IPS-18c (cell line): ENCODE results near the gene AACS.
"Not testable (repeated sequence)": the region's sequence is repeated elsewhere in the genome, so short reads cannot be mapped to it uniquely, and the experiment has no call there.

Experiments
- H3K4me3 ChIP-seq: 2 replicates; pipeline ENCODE4 v1.7.0; 2013; ENCODE audit warnings: low read depth, mild to moderate bottlenecking, low read length, moderate library complexity; ENCODE audit not compliant: insufficient read depth
- H3K9me3 ChIP-seq: one replicate; pipeline ENCODE4 v1.6.1; 2013; ENCODE audit warnings: mild to moderate bottlenecking, low read length, moderate library complexity; ENCODE audit not compliant: control insufficient read depth, insufficient read depth

AACS gene, protein sequence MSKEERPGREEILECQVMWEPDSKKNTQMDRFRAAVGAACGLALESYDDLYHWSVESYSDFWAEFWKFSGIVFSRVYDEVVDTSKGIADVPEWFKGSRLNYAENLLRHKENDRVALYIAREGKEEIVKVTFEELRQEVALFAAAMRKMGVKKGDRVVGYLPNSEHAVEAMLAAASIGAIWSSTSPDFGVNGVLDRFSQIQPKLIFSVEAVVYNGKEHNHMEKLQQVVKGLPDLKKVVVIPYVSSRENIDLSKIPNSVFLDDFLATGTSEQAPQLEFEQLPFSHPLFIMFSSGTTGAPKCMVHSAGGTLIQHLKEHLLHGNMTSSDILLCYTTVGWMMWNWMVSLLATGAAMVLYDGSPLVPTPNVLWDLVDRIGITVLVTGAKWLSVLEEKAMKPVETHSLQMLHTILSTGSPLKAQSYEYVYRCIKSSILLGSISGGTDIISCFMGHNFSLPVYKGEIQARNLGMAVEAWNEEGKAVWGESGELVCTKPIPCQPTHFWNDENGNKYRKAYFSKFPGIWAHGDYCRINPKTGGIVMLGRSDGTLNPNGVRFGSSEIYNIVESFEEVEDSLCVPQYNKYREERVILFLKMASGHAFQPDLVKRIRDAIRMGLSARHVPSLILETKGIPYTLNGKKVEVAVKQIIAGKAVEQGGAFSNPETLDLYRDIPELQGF

GRCh38 chr12:125065021-125065918 is at the start of gene AACS:
Gene AACS (plus strand): TSS chr12:125065435. CDS start chr12:125065585, 150 bp downstream.
- Histone ChIP-seq H3K4me3 (peak within 1 kb of the TSS; percentile 84), H3K9me3 (no peaks in the 10 kb centered on the region)

DNA sequence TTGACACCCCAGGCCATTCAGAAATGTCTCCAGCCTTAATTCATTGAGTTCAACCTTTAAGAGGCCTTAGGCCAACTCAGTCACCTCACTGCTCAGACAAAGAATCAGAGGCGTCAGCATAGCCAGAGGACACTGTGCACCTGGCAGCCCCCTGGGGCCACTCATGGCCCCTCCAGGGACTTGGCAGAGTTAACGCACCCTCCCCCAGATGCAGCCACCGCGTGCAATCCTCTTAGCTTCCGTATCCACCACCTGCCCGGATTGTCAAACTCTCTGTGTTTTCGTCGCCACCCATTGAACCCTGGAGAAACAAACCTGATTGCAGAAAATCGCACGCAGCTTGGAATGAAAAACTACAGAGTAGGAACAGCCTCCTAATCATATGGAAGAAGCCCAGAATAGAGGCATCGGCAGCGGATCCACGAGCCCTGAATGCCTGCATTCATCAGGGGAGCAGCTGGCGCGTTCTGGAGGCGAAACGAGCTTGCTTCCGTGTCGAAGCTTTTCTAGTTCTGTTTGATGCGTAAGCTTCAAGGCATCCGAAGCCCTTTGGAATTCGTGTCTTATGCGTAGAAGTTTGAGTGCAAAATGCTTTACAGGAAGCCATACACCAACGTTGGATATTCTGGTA is 49.4 kb upstream of the AACS start:
- Histone ChIP-seq H3K4me3 (no peak overlapping the region), H3K9me3 (no peaks in the 10 kb centered on the region)

- H3K4me3 ChIP-seq: no peak overlapping the region
- H3K9me3 ChIP-seq: no peaks in the 10 kb centered on the region
Observed at GRCh38 chr12:125017801-125018200, 47.4 kb upstream of the AACS start.

DNA sequence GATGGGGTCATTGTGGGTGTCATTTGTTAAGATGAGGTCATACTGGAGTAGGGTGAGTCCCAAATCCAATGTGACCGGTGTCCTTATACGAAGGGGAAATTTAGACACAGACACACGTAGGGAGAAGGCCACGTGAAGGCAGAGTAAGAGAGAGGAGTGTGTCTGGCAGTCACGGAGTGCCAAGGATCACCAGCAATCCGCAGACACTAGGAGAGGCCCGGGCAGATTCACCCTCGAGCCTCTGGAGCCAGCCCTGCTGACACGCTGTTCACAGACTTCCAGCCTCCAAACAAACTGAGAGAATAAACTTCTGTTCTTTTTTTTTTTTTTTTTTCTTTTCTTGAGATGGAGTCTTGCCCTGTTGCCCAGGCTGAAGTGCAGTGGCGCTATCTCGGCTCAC is 46.9 kb upstream of the AACS start:
- Histone ChIP-seq H3K4me3 (no peak overlapping the region), H3K9me3 (no peaks in the 10 kb centered on the region)

- Histone ChIP-seq H3K9me3 (no peaks in the 10 kb centered on the region), H3K4me3 (no peak overlapping the region)
Observed at GRCh38 chr12:125021096-125021495, 44.1 kb upstream of the AACS start.

DNA sequence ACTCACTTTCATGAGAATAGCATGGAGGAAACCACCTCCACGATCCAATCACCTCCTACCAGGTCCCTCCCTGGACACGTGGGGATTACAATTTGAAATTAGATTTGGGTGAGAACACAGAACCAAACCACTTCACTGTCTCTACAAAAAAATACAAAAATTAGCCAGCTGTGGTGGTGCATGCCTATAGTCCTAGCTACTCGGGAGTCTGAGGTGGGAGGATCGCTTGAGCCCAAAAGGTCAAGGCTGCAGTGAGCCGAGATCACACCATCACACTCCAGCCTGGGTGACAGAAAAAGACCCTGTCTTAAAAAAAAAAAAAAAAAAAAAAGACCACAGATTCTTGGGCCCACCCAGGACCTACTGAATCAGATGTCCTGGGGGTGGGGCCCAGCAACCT is 43.5 kb upstream of the AACS start:
- Histone ChIP-seq H3K9me3 (no peaks in the 10 kb centered on the region), H3K4me3 (no peak overlapping the region)

DNA sequence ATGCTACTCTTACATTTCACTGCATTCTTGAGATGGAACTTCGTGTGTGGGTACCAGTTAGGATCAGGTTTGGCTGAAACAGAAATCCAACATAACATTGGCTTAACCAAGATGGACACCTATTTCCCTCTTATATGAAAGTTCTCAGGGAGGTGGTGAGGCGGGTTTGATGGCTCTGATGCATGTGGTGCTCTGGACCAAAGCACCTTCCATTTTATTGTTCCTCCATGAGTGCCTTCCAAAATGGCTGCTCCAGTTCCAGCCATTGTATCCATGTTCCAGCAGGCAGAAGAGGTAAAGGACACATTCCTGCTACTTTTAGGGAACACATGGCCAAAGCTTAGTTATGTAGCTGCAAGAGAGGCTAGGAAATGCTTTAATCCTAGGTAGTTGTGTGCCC is 42.2 kb upstream of the AACS start:
- Histone ChIP-seq H3K9me3 (no peaks in the 10 kb centered on the region), H3K4me3 (no peak overlapping the region)

- no peaks in the 10 kb centered on the region for H3K9me3 ChIP-seq
- H3K4me3 ChIP-seq: no peak overlapping the region
Observed at GRCh38 chr12:125024949-125025563, 40.2 kb upstream of the AACS start.

DNA sequence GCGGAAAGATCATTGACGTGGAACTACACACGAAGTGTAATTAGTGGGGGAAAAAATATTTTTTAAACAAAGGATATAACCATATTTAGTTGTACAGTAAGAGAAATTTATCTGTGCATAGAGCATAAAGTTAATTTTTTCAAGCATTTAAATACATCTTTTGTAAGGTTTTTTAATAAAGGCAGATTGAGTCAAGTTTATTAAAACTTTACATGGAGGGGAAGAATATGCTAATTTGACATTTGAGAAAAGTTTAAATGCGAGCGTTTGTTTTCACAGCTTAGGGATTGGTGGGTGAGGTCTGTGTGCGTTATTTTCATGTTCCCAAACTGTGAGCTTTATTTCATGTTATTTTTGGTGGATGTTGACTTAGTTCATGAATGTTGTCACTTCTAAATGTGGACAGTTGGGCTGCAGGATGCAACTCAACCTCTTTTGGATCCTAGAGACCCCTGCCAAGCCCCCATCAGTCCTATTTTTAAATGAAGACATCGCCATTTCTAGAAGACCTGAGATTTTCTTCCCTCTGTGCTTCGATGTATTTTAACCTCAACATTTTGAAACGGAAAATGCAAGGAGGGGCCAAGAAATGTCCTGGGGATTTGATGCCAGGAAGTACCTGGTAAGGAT is 39.5 kb upstream of the AACS start:
- no peaks in the 10 kb centered on the region for H3K9me3 ChIP-seq

DNA sequence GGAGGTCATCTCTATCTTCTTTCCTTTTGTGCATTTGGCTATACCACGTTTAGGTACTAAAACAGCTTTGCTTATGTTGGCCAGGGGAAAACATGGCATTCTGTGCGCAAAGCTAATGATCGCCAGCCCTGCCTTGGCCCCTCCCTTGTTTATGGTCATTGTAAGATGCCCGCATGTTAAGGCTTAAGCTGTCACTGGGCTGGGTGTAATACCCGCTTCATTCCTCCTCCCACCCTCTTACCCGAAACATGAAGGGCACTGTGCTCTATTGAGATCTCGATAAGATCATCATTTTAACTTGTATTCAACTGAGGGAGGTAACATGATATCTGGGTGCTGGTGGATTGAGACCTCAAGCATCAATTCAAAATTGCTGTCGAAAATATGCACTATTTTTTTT is 37.1 kb upstream of the AACS start:
- Histone ChIP-seq H3K9me3 (no peaks in the 10 kb centered on the region), H3K4me3 (no peak overlapping the region)

More for the DNA sequence above, 39.5 kb upstream of the AACS start:
- no peak overlapping the region for H3K4me3 ChIP-seq

- Histone ChIP-seq H3K4me3 (no peak overlapping the region), H3K9me3 (no peaks in the 10 kb centered on the region)
Observed at GRCh38 chr12:125029761-125030358, 35.4 kb upstream of the AACS start.

- H3K4me3 ChIP-seq, H3K9me3 ChIP-seq: not testable (repeated sequence)
Observed at GRCh38 chr12:125031471-125031870, 33.8 kb upstream of the AACS start.

GRCh38 chr12:125032466-125033152 is 32.6 kb upstream of the AACS start:
- Histone ChIP-seq H3K4me3 (no peak overlapping the region), H3K9me3 (no peaks in the 10 kb centered on the region)

GRCh38 chr12:125033288-125033687 is 31.9 kb upstream of the AACS start:
- no peaks in the 10 kb centered on the region for H3K9me3 ChIP-seq

DNA sequence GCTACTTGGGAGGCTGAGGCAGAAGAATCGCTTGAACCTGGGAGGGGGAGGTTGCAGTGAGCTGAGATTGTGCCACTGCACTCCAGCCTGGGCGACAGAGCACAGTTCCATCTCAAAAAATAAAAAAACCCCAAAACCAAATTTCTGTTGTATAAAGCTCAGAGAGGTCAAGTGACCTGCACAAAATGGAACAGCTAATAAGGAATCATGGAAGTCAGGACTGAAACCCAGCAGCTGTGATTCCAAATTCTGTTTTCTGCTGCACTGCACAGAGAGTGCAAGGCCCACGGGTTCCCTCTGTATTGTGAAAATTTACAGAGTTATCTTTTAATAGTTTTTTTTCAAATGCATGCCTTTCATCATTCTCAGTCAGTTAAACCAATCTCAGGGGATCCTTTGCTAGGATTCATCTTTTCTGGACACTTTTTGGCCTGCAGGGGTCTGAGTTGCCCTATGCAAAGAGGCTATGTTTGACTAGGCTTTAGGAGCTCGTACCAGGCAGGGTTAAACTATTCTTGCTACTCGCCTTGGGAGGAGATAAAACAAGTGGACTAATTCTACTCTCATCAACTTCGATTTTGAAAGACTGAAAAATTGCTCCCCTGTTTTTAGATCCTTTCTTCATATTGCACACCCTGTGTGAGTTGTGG is 26.1 kb upstream of the AACS start:
- H3K9me3 ChIP-seq: no peaks in the 10 kb centered on the region
- H3K4me3 ChIP-seq: no peak overlapping the region

More at GRCh38 chr12:125033288-125033687, 31.9 kb upstream of the AACS start:
- H3K4me3 ChIP-seq: no peak overlapping the region
